ENCODE data around the gene TRAIP.
"Not testable (repeated sequence)": the region's sequence is repeated elsewhere in the genome, so short reads cannot be mapped to it uniquely, and the experiment has no call there.

Gene TRAIP

GRCh38 chr3:49823131-49823530 lies 33.2 kb downstream of the TRAIP start:
- DNase-seq (ENCODE audit: low spot score): not testable (repeated sequence)

DNA sequence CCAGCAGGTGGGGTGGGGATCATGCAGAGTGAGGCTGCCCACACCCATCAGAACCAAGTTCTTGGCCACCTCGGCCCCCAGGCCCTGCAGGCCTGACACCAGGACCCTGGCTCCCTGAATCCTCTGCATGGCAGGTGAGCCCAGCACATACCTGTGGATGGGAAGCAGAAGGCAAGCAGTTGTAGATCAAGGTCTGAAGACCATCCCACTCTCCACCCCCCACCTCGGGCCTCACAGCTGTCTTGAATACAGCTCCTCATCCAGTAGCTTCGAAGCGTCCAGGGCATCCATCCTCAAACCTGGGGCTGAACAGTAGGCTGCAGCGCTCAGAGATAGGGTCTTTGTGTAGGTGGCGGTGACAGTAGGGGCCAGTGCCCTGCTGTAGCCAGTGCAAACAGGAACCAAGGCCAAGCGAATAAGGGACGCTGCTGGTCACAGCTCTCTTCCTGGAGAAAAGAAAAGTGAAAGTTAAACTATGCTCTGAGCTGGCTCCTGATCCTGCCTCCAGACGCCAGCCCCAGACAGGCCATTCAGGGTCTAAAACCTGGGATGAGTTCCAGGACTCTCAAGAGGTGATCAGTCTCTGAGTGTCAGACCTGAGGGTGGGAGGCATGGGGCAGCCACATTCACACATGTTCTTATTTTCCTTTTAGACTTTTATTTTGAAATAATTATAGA lies 42.7 kb downstream of the TRAIP start, which contains the start of gene UBA7:
Gene UBA7, minus strand, starts transcription at position 457 of the 678 bp plus-strand sequence. Its CDS starts 166 bp downstream, at position 291.
- peak; percentile 85 for DNase-seq (ENCODE audit: low spot score)

GRCh38 chr3:49812916-49813496 lies 43.4 kb downstream of the TRAIP start:
- peak; percentile 12 for DNase-seq (ENCODE audit: low spot score)

GRCh38 chr3:49807431-49808114 lies 48.8 kb downstream of the TRAIP start:
- DNase-seq (ENCODE audit: low spot score): no peak

DNA sequence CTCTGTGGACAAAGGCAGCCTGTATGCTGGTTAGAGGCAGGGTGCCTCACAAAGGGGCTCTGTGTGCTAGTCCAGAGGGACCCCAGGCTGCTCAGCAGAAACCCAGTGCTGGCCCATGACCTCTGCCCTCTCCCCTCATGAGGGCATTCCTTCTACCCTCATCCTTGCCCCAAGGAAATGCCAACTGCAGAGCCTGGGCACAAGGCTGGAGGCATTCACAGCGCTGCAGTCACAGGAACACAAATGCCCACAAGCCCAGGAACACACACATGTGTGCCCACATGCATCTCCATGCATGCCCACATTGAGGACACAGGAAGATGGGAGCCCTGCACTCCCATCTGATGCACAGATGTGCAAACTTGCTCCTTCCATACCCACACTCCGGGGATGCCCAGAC lies 49.5 kb downstream of the TRAIP start:
- no peak for DNase-seq (ENCODE audit: low spot score)

DNA sequence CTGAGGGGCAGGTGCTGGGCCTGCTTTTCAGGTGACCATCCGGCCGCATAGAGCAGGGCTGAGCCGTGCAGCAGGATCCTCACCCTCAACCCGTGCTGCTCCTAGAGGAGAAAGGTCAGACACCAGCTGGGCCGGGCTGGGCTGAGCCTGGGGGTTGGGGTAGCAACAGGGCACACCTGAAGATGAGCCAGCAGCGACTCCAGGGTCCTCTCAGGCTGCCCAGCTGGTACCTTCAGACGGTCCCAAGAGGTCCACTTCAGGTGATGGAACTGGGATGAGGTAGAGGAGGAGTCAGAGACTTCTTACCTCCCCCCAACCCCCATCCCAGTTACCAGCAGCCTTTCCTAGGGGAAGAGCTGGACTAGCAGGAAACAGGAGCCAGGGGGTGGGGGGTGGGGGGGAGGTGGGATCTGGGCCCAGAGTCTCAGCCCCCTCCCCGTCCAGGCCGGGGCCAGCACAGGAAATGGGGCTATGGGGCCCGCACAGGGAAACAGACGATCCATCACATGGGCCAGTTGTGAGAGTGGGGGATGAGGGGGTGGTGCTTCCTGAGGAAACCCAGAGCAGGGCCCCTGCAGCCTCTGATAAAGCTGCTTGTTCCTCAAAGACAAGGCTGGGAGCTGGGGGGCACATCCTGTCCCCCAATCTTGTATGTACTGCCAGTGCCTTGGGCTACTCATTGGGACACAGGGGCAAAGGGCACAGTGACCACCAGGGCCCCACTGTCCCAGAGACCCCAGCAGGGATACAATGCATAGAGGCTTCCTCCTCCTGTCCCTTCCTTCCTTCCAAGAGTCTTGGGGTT lies 50.3 kb downstream of the TRAIP start:
- DNase-seq (ENCODE audit: low spot score): no peak

DNA sequence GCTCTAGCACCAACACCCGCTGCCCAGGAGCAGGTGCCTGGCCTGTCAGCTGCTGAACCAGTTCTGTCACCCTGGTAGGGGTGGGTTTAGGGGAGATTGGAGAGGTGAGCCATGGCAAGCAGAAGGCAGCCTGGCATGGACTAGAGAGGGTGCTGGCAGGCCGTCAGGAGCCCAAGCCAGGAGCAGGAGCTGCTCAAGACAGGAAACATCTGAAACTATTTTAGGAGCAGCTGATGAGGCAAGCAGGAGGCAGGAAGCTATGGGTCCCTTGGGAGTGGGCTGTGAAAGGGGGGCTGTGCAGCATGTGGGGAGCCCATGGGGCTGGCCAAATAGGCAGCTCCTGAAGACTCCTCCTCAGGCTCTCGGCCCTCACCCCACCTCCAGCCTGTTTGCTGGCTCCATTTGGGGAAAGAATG lies 51.0 kb downstream of the TRAIP start:
- DNase-seq (ENCODE audit: low spot score): peak; percentile 89

DNA sequence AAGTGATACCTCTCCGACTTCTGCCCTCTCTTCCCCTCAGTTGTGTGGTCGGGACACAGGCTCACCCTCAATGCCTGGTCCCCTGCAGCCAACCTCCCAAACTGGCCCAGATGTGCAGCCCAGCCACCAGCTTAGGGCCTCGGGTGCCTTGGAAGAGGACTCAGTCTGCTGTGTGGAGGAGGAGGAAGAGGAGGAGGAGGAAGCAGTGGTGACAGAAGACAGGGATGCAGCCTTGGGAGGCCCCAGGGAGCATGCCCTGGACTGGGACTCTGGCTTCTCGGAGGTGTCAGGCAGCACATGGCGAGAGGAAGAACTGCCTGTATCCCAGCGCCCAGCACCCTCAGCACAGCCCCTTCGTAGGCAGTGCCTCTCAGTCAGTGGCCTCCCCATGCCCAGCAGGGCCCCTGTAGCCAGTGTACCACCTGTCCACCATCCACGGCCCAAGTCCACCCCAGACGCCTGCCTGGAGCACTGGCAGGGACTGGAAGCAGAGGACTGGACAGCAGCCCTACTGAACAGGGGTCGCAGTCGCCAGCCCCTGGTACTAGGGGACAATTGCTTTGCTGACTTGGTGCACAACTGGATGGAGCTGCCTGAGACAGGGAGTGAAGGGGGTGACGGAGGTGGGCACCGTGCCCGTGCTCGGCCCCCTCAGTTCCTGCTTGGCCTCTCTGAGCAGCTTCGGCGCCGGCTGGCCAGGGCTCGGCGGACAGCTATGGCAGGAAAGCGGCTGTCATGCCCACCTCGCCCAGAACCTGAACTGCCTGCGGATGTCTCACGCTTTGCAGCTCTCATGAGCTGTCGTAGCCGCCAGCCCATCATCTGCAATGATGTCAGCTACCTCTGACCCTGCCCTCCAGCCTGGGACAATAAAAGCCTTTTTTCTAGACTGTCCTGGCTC lies 52.0 kb downstream of the TRAIP start:
- no peak for DNase-seq (ENCODE audit: low spot score)

GRCh38 chr3:49803465-49804140 lies 52.8 kb downstream of the TRAIP start:
- DNase-seq (ENCODE audit: low spot score): no peak

- peak; percentile 92 for DNase-seq (ENCODE audit: low spot score)
Measured at GRCh38 chr3:49802719-49803464, 53.5 kb downstream of the TRAIP start, which contains the start of gene INKA1. TSS of gene INKA1 (plus strand) at chr3:49803261. CDS start at chr3:49803393, 132 bp downstream.

DNA sequence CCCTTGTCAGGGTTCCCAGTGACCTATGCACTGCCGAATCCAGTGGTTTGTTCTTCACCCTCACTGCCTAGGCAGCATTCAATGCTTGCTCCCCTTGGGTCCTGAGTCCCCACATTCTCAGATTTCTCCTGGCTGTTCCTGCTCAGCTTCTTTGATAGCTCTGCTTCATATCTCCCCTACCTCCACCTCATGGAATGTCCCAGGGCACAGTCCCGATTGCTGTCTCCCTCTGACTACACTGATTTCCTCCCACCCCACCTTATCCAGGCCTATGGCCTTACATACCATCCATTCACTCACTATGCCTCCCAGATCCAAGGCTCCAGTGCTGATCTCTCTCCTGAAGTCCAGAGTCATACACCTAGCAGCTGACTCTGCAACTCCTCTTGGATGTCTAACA lies 55.2 kb downstream of the TRAIP start:
- no peak for DNase-seq (ENCODE audit: low spot score)

DNA sequence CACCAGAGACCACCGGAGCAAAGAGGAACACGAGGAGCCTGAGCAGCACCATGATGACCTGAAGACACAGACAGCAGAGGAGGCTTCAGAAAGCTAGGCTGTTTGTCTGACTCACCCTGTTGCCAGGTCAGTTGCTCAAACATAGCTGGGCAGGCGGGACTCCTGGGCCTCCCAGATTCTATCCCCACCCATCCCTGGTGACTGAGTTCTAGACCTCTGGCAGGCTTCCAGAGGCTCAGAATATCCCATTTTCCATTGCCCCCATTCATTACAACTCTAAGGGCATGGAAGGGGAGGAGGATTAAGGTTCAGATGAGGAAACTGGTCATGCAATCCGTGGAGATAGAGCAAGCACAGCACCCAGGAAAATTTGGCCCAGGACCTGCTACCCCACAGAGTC lies 56.6 kb downstream of the TRAIP start, which contains the start of gene CDHR4:
Gene CDHR4, minus strand, starts transcription at position 113 of the 400 bp plus-strand sequence. Its CDS starts 61 bp downstream, at position 52.
- peak; percentile 96 for DNase-seq (ENCODE audit: low spot score)

DNA sequence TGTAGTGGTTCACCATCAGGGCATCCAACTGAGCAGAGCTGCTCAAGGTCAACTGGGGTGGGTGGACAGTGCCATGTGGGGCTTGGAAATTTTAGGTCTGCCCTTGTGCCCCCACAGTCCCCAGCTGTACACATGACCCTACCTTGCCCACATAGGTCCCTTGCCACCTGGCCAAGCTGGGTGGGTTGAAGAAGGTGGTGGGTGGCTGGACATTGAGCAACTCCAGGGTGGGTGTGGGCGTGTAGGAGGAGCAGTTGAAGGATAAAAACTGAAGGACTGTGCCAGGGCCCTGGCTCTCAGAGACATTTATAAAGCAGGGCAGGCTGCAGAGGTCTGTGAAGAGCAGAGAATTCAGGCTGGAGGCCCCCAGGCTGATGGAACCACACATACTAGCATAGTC lies 57.3 kb downstream of the TRAIP start:
- DNase-seq (ENCODE audit: low spot score): no peak

GRCh38 chr3:49794926-49795905 lies 61.1 kb downstream of the TRAIP start:
- no peak for DNase-seq (ENCODE audit: low spot score)

DNA sequence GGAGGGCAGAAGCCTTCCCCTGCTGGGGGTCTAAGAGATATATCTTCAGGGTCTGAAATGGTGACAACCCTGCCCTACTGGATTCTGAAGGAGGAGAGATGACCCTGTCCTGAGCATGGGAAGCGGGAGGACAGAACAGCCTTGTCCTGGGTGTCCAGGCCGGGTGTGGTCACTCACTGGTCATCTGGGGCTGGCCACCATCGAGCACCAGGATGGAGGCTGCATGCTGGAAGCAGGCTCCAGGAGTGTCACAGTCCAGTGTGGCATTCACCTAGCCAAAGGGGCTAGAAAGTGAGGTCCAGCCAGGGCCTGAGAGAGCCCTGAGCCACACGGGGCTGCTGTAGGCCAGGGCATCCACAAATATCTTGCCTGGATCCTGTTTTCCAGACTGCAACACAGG lies 61.9 kb downstream of the TRAIP start:
- no peak for DNase-seq (ENCODE audit: low spot score)

DNA sequence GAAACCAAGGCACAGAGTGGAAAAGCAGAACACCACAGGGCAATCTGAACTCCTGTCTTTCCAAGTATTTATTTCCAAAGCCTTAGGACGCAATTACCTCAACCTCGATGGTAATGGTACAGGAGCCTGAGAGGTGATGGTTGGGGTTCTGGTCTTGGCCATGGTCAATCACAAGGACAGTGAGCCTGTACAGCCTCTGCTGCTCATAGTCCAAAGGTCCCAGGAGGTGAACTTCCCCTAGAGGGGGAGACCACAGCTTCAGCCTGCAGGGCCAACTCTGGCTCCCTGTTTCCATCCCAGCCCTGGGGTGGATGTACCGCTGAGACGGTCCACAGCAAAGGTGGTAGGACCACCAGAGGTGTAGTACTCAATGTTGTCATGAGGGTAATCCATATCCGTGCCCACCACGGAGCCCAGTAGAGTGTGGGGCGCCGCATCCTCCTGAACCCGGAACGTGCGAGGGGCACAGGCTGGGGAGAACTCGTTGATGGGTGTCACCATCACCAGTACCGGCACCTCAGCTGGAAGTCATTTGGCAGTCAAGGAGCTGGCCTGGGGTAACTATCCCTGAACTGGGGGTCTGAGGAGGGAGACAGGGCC lies 62.8 kb downstream of the TRAIP start:
- no peak for DNase-seq (ENCODE audit: low spot score)

GRCh38 chr3:49792371-49793150 lies 63.8 kb downstream of the TRAIP start:
- no peak for DNase-seq (ENCODE audit: low spot score)

Measured in AG08395 (cell line).